ENCODE measurements around the gene MEOX1. TPM values are rescaled to one million over a fixed set of nuclear protein-coding genes. Genes with fewer than 3 reads are reported as not detected.
"Not testable (repeated sequence)": the region's sequence is repeated elsewhere in the genome, so short reads cannot be mapped to it uniquely, and the experiment has no call there.

The MEOX1 gene
- total RNA-seq, 1 experiment from 2014 or later: not detected

DNA sequence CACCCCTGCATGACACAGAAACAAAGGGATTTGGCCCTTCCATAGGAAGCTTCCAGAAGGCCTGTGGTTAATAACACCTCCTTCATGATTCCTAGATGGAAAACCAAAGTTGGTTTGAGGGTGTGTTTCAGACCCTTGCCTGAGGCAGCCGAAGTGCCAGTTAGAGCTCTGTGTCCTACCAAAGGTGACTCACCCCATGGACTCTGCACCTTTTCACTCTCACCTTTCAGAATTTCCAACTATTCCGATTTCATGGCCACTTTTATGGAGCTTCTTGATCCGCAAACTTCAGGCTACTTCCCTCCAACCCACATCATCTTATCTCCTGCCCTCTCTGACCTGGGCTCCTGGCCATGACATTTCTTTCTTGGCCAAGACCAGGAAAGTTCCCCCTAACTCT, 49.2 kb downstream of the MEOX1 start:
- in situ Hi-C loops (cut with HindIII; ENCODE audit: low pct_unique_long_range_greater_than_20kb, low sequenced_read_pairs): no loop called here
- no peak for DNase-seq (ENCODE audit: low read depth, low spot score)

DNA sequence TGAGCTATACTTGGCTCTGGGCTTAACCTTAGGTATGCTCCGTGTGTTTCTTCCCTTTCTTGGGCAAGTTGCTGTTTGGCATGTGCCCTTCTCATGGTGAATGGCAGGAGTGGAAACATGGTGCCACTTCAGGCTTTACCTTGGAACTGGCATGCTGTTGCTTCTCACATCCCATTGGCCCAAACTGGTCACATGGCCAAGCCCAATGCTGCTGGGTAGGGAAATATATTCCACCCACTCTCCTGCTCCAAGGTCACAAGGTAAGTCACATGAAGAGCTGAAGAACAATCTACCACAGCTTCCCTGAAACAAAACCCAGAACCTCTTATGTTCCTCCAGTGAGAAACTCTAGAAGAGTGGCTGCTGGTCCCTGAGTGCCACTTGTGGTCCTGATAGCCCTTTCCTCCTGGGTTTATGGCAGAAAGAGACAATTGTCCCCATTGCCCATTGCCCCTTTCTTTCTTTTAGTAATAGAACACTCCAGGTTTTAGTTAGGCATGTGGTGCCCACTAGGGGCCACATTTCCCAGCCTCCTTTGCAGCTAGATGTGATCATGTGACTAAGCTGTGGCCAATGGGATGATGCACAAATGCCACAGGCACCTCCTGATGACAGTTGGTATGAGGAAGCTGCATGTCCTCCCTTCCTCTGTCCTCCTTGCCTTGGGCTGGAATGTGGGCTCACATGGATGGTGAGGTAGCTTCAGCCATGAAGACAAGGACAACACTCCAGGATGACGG, 50.3 kb downstream of the MEOX1 start:
- in situ Hi-C loops (cut with HindIII; ENCODE audit: low pct_unique_long_range_greater_than_20kb, low sequenced_read_pairs): no loop called here
- DNase-seq (ENCODE audit: low read depth, low spot score): peak; percentile 39

DNA sequence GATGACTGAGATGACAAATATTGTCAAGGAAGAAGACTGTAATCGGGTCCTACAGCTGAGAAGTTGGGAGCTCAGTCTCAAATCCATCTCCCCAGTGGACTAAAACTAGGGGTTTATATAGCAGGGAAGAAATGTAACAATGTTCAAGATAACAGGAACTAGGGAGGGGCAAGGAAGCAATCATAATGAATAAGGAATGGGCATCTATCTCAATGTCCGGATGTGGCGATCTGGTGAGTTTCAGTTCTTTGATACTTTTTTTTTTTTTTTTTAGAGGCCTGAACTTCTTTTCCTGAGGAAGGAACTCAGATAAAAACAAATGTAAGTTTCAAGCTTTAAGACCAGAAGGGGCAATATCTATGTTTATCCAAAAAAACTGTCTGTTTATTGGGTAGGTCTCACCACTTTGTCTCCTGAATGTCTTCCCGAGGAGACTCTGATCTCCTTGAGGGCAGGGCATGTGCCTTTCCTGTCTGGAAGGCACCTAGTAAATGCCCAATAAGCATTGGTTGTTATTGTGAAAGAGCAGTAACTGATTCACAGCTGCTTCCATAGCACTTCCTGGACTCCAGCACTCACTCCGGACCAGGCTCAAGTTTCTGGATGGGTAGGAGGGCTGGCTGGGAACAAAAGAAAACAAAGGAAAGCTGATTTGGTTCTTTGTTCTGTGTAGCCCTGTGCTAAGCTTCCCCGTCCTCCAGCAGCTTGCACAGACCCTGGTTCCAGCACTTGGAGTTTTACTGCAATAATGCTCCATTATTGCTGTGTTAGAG, 51.9 kb downstream of the MEOX1 start:
- DNase-seq (ENCODE audit: low read depth, low spot score): no peak
- in situ Hi-C loops (cut with HindIII; ENCODE audit: low pct_unique_long_range_greater_than_20kb, low sequenced_read_pairs): no loop called here

DNA sequence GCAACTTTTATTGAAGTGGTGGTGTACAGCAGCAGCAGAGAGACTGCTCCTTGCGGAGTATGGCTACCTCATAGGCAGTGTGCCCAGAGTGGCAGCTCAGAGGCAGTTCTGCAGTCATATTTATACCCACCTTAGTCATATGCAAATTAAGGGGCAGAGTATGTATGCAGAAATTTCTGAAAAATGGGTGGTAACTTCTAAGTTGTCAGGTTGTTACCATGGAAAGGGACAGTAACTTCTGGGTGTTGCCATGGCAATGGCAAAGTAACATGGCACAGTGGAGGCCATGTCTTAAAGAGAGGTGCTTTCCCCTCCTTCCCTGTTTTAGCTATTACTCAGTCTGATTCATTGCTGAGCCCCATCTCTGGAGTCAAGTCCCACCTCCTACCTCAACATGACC, 53.4 kb downstream of the MEOX1 start:
- no peak for DNase-seq (ENCODE audit: low read depth, low spot score)
- in situ Hi-C loops (cut with HindIII; ENCODE audit: low pct_unique_long_range_greater_than_20kb, low sequenced_read_pairs): no loop called here

DNA sequence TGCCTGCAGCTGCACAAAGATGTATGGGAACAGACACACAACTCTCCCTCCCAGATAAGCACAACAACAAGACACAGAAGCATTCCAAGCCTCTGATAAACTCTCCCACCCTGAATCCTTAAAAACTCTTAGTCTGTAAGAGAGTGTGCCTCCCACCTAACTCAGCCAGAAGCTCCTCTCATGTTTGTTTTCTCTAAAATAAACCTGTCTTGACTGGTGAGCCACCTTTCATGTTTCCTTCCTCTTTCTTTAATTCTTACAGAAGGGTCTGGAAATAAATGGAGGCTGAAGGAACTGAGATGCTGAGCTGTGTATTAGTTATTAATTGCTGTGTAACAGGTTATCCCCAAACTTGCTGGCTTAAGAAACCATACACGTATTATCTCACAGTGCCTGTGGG, 57.2 kb downstream of the MEOX1 start:
- in situ Hi-C loops (cut with HindIII; ENCODE audit: low pct_unique_long_range_greater_than_20kb, low sequenced_read_pairs): no loop called here
- DNase-seq (ENCODE audit: low read depth, low spot score): no peak

DNA sequence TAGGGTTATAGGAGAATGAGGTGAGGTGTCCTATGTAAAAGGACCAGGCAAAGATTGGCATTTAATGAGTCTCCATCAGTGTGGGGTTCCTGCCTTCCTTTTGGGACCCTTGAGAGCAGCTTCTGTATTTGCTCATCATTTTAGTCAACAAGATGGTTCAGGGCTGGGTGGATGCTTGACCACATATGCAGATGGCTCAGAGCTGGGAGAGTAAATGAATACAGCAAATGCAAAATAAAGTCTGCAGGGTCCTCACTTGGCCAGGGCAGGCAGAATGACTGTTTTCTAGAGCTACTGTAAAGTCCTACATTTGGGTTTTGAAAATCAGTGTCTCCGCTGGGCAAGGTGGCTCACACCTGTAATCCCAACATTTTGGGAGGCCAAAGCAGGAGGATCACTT, 58.4 kb downstream of the MEOX1 start:
- in situ Hi-C loops (cut with HindIII; ENCODE audit: low pct_unique_long_range_greater_than_20kb, low sequenced_read_pairs): no loop called here
- DNase-seq (ENCODE audit: low read depth, low spot score): no peak

DNA sequence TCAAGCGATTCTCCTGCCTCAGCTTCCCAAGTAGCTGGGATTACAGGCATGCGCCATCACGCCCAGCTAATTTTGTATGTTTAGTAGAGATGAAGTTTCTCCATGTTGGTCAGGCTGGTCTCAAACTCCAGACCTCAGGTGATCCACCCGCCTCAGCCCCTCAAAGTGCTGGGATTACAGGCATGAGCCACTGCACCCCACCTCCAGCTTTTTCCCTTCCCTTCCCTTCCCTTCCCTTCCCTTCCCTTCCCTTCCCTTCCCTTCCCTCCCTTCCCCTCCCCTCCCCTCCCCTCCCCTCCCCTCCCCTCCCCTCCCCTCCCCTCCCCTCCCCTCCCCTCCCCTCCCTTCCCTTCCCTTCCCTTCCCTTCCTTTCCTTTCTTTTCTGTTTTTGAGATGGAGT, 59.2 kb downstream of the MEOX1 start:
- DNase-seq (ENCODE audit: low read depth, low spot score); in situ Hi-C loops (cut with HindIII; ENCODE audit: low pct_unique_long_range_greater_than_20kb, low sequenced_read_pairs): not testable (repeated sequence)

DNA sequence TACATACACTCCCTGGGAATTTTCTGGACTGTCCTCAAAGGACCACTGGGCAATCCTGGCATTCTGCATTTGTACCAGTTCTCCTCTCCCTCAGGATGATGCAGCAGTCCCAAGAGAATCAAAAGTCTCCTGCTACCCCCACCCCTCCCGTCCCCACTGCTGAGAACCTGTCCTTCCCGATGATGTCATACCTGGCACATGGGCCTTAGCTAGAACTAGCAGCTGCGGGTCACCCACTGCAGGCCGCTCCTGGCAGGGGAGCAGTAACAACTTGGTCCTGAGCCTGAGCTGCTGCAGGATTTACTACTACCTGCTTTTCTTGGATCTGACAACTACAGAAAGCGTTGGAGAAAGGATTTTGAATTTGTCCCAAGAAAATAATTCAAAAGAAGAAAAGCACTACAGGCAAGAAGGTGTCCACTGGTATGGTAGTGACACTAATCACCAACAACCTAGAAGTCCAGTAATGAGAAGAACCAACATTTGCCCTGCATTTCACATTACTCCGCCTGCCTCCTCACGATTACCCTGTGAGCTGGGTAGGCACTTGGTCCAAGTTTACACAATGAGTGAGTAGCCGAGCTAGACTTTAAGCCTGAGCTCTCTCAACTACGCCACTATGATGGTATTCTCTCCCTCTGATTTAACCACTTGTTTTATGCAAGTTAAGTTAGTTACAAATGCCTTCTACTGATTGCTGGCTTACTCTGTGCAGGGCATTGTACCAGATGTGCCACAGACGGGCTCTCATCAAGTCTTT, 60.3 kb downstream of the MEOX1 start:
- no peak for DNase-seq (ENCODE audit: low read depth, low spot score)
- in situ Hi-C loops (cut with HindIII; ENCODE audit: low pct_unique_long_range_greater_than_20kb, low sequenced_read_pairs): no loop called here

DNA sequence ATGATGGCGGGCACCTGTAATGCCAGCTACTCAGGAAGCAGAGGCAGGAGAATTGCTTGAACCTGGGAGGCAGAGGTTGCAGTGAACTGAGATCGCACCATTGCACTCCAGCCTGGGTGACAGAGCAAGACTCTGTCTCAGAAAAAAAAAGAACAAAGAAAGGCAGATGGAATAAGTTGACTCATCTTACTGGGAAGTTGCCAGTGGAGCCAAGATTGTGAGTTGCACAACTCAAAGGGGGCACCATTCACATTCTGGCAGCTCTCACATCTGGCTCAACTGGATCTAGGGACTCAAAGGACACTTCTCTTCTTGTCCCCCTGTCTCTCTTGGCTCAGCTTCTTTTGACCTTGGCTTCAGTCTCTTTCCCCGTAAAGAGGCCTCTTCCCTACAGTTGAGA, 61.9 kb downstream of the MEOX1 start:
- in situ Hi-C loops (cut with HindIII; ENCODE audit: low pct_unique_long_range_greater_than_20kb, low sequenced_read_pairs): no loop called here
- no peak for DNase-seq (ENCODE audit: low read depth, low spot score)

DNA sequence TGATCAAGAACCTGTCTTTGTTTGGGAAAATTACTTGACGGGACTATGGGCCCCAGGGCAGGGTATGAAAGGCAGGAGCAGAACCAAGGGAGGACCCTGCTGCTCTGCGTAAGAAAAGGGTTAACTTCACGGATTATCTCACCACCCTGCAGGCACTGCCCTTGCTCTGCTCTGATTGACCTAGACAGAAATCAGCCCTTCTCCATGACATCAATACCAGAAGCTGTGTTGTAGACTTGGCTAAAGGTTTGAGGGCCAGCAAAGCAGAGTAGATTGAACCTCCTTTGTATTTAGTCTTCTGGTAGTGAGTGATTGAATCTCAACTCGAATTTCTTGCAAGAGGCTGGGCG, 62.7 kb downstream of the MEOX1 start:
- no peak for DNase-seq (ENCODE audit: low read depth, low spot score)
- in situ Hi-C loops (cut with HindIII; ENCODE audit: low pct_unique_long_range_greater_than_20kb, low sequenced_read_pairs): no loop called here

DNA sequence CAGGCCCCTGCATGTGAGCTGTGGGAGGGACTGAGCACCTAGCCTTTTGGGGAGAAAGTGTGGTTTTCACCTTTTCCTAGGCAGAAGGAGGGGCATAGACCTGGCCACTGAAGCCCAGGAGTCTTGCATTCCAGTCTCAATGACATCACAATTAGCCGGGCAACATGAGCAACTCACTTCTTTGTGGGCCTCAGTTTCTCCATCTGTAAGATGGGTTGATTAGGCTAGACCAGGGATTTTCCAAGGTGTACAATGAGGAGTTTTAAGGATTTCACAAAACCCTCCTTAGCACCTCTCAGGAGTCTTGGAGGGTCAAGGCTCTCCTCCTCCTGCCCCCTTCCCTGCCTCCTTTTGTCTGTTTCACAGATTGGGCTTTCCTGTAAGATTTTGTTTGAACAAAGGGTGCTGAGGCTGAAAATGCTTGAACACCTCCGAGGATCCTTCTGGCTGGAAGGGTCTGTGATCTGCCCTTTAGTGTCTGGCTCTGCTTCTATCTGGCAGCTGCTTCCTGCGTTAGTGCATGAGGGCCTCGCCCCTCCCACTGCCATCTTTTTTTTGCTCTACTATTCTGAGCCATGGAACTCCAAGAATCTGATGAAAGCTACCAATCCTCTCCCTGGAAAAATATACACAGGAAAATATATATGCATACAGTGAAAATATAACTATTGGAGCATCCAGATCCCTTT, 63.2 kb downstream of the MEOX1 start:
- DNase-seq (ENCODE audit: low read depth, low spot score): no peak

DNA sequence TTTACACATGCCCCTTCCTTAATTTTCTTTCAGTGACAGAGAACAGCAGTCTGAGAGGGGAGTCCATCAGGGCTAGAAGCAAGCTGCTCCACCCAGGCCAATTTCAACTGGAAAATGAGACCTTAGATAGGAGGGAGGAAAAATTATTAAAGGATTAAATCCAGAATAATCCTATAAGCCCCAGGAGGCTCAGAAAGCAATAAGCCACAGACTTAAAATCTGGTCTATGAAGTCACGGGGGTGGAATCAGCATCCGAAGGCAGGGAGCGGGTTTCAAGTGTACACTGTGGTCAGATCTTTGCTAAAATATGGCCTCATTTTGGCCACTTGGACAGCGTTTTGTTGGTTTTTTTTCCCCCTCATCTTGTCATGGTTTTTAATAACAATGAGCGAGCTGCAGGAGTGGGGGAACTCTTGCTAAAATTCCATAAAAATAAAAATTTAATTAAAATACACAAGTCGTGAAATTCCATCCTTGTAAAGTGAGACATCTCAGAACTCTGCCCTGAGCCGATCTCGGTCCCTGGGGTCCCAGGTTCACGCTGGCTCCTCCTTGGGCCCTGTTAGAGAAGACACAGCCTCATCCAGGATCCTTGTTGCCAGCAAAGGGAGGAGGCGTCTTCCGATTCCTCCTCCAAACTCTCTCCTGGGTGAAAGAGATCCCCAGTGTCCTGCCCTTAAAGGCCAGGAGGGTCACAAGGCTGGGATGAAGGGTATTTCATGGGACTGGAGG, 63.9 kb downstream of the MEOX1 start:
- in situ Hi-C loops (cut with HindIII; ENCODE audit: low pct_unique_long_range_greater_than_20kb, low sequenced_read_pairs): no loop called here

More for the DNA sequence above, 63.2 kb downstream of the MEOX1 start:
- in situ Hi-C loops (cut with HindIII; ENCODE audit: low pct_unique_long_range_greater_than_20kb, low sequenced_read_pairs): no loop called here

DNA sequence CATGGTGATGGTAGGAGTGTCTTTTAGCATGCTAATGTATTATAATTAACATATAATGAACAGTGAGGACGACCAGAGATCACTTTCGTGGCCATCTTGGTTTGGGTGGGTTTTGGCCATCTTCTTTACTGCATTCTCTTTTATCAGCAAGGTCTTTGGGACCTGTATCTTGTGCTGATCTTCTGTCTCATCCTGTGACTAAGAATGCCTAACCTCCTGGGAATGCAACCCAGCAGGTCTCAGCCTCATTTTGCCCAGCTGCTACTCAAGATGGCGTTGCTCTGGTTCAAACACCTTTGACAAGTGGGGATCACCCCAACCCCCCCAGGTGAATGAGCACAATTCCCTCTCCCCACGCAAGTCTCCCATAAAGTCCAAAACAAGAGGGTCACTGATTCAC, 66.3 kb downstream of the MEOX1 start:
- DNase-seq (ENCODE audit: low read depth, low spot score): no peak
- in situ Hi-C loops (cut with HindIII; ENCODE audit: low pct_unique_long_range_greater_than_20kb, low sequenced_read_pairs): no loop called here

More for the DNA sequence above, 63.9 kb downstream of the MEOX1 start:
- DNase-seq (ENCODE audit: low read depth, low spot score): no peak

DNA sequence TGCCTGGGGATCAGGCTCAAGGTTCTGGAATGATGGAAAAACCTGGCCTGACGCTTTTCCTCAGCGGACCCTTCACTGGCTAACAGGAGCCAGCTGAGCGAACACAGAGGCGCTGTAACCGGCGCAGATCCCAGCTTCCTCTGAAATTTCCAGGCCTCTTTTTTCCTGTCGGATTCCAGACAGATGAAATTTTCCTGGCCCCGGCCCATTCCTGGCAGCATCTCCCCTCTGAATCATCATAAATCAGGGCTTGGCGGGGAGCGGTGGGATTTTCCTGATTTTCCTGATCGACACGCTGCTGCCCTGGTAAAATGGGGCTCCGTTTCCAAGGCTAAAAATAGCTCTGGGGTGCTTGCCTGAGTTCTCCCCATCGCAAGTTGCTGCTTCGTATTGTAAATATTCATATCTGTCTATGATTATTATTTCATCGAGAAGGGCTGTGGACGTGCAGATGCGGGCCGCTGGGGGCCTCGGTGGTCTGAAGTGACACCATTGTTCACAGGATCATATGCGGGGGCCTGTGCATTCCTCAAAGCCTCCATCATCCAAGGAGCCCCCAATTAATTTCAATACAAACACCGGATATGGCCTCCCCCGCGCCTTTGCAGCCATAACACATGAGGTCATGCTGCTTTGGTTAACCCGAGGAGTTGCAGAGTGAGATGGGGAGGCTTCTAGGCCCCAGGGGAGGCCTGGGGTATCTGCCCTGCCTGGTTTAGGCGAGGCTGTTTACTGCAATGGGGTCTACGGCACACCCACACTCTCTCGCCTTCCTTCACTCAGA, 69.8 kb downstream of the MEOX1 start:
- no peak for DNase-seq (ENCODE audit: low read depth, low spot score)
- in situ Hi-C loops (cut with HindIII; ENCODE audit: low pct_unique_long_range_greater_than_20kb, low sequenced_read_pairs): no loop called here

DNA sequence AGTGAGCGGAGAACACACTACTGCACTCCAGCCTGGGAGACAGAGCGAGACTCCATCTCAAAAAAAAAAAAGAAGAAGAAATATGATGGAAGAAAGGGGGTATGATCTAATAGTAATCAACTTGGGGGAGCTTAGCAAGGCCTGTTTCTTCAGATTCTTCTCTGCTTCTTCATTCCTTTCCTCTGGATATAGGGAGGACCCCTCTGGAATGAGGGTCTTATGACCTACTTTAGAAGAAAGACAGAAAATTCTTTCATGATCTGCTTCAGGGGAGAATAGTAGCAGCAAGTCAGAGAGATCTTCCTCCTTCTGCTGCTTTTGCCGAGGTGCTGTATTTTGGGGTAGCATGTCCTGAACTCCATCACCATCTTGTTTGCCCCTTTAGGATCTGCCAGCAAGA, 70.7 kb downstream of the MEOX1 start:
- DNase-seq (ENCODE audit: low read depth, low spot score): no peak
- in situ Hi-C loops (cut with HindIII; ENCODE audit: low pct_unique_long_range_greater_than_20kb, low sequenced_read_pairs): no loop called here

All from SK-MEL-5 (cell line).